Measurements from ENCODE around the gene CUL4B. TPM values are rescaled to one million over a fixed set of nuclear protein-coding genes. Genes with fewer than 3 reads are reported as not detected.
"Not testable (repeated sequence)": the region's sequence is repeated elsewhere in the genome, so short reads cannot be mapped to it uniquely, and the experiment has no call there.

CUL4B gene
- total and polyA plus RNA-seq, 12 donors: 8.2 to 24.1 (median 19.0) TPM

- no peak for DNase-seq
- Histone ChIP-seq H3K4me3 (no peak overlapping the region), H3K36me3 (no peaks in the 10 kb centered on the region), H3K4me1 (no peaks in the 10 kb centered on the region), H3K27me3 (no peaks in the 10 kb centered on the region), H3K27ac (no peak overlapping the region), H3K9me3 (no peaks in the 10 kb centered on the region)
- 93 to 96% methylated on average over 2 of the region's 2 CpGs for WGBS, 2 donors
- intact Hi-C loops (cut with DNase I): no loop called here
- TF ChIP-seq CTCF (IDR thresholded peaks at IDR 0.05): no peak
- no peak for ATAC-seq
Observed at GRCh38 chrX:120585702-120586101, 24.9 kb upstream of the CUL4B start.

- no peak for DNase-seq
Observed at GRCh38 chrX:120575379-120576114, 14.8 kb upstream of the CUL4B start.

GRCh38 chrX:120573806-120574205 lies 13.0 kb upstream of the CUL4B start:
- H3K4me1 ChIP-seq; H3K36me3 ChIP-seq; intact Hi-C loops (cut with DNase I); DNase-seq; H3K9me3 ChIP-seq; H3K27me3 ChIP-seq; ATAC-seq; H3K4me3 ChIP-seq; H3K27ac ChIP-seq: not testable (repeated sequence)
- WGBS, 2 donors: 95 to 97% methylated on average over 13 of the region's 13 CpGs

More at GRCh38 chrX:120575379-120576114, 14.8 kb upstream of the CUL4B start:
- H3K36me3 ChIP-seq: no peaks in the 10 kb centered on the region
- 85 to 86% methylated on average over 18 of the region's 18 CpGs for WGBS, 2 donors
- no peaks in the 10 kb centered on the region for H3K27me3 ChIP-seq
- no peak overlapping the region for H3K27ac ChIP-seq
- no peak overlapping the region for H3K4me3 ChIP-seq
- no peaks in the 10 kb centered on the region for H3K9me3 ChIP-seq
- intact Hi-C loops (cut with DNase I): no loop called here
- TF ChIP-seq CTCF (IDR thresholded peaks at IDR 0.05): no peak
- no peak for ATAC-seq
- H3K4me1 ChIP-seq: no peaks in the 10 kb centered on the region

- Histone ChIP-seq H3K36me3 (no peaks in the 10 kb centered on the region), H3K4me1 (no peaks in the 10 kb centered on the region), H3K9me3 (no peaks in the 10 kb centered on the region), H3K27me3 (no peaks in the 10 kb centered on the region), H3K27ac (no peak overlapping the region), H3K4me3 (no peak overlapping the region)
- DNase-seq: no peak
- intact Hi-C loops (cut with DNase I): no loop called here
- TF ChIP-seq CTCF (IDR thresholded peaks at IDR 0.05): no peak
- WGBS, 2 donors: 56 to 86% methylated on average over 3 of the region's 3 CpGs
- ATAC-seq: no peak
Observed at GRCh38 chrX:120570011-120570600, 9.3 kb upstream of the CUL4B start.

- no peak overlapping the region for H3K4me3 ChIP-seq
- H3K27ac ChIP-seq: no peak overlapping the region
- no peaks in the 10 kb centered on the region for H3K27me3 ChIP-seq
- H3K36me3 ChIP-seq: no peaks in the 10 kb centered on the region
- no peak for DNase-seq
- TF ChIP-seq CTCF (IDR thresholded peaks at IDR 0.05): no peak
- no peaks in the 10 kb centered on the region for H3K9me3 ChIP-seq
- intact Hi-C loops (cut with DNase I): no loop called here
- no peaks in the 10 kb centered on the region for H3K4me1 ChIP-seq
- WGBS, 2 donors: 79 to 94% methylated on average over 3 of the region's 3 CpGs
- no peak for ATAC-seq
Observed at GRCh38 chrX:120568609-120569008, 7.8 kb upstream of the CUL4B start.

Measured in heart right ventricle (tissue), 16 donors.